ENCODE measurements around the gene WASF1.
"Not testable (repeated sequence)": the region's sequence is repeated elsewhere in the genome, so short reads cannot be mapped to it uniquely, and the experiment has no call there.

WASF1 gene

DNA sequence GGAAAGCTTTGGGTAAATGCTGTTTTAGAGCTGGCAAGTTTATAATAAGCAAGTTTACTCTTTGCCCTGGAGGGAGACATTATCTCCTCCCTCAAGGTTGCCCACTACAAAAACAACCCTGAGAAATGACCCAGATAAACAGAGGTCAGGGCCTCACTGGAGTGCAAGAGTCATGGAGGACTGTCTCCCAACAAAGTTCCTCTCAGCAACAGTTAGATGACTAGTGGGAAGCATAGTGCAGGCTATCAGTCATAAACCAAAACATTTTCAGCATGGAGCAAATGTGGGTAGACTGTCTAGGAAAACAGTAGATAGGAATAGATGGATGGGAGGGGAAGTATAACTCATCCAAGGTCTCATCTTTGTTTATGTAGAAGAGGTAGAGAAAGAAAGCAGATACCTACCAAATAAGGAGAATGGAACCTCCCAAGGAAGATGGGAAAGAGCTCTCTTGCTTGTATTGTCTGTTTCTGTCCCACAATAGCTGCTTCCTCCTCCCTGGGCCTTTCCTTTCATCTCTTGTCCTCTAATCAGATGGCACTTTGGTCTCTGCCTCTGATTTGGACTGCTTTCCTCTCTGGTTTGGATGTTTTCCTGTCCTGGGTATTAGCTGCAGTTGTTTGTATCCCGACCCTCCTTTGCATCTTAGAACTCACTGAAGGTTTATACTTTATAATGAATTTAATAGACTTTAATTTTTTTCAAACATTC lies 95.4 kb downstream of the WASF1 start:
- DNase-seq, result no peak

- DNase-seq, result no peak
These were observed 104.1 kb downstream of the WASF1 start for GRCh38 chr6:110075406-110075805.

DNA sequence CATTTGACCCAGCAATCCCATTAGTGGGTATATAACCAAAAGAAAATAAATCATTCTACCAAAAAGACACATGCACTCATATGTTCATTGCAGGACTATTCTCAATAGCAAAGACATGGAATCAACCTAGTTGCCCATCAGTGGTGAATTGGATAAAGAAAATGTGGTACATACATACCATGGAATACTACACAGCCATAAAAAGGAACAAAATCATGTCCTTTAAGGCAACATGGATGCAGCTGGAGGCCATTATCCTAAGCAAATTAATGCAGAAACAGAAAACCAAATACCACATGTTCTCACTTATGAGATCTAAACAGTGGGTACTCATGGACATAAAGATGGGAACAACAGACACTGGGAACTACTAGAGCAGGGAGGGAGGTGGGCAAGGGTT lies 106.0 kb downstream of the WASF1 start:
- DNase-seq, result not testable (repeated sequence)

GRCh38 chr6:110068592-110068967 lies 110.9 kb downstream of the WASF1 start:
- DNase-seq, result no peak

DNA sequence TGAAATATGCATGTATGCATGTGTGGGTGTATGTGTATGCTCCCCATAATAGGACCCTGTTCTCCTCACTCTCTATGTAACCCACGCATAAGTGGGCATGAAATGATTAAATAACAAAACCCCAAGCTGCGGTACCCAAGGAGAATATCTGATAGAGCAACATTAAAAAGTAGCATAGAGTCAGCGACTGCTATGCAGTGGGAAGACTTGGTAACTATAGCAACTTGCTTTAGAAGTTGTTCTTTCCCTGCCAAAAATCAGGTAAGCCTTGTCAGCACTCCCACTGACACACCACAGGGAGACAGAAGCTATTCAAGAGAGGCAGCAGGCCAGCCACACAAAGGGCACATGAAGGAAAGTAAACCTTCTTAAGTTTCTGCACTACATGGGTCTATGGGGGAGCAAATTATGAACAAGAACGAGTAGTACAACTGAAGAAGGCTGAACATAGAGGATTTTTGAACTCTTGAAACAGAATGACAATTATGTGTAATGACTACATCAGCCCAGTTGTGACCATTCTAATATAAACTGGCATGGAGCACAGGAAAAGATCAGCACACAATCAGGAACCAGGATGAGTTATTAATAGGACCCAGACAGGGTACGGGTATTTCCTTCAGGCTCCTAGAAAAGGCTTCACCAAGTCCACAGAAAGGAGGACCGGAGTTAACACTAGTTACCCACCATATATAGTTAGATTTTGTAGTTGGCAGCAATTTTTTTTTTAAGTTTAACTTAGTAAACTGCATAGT lies 111.5 kb downstream of the WASF1 start:
- no peak for DNase-seq

DNA sequence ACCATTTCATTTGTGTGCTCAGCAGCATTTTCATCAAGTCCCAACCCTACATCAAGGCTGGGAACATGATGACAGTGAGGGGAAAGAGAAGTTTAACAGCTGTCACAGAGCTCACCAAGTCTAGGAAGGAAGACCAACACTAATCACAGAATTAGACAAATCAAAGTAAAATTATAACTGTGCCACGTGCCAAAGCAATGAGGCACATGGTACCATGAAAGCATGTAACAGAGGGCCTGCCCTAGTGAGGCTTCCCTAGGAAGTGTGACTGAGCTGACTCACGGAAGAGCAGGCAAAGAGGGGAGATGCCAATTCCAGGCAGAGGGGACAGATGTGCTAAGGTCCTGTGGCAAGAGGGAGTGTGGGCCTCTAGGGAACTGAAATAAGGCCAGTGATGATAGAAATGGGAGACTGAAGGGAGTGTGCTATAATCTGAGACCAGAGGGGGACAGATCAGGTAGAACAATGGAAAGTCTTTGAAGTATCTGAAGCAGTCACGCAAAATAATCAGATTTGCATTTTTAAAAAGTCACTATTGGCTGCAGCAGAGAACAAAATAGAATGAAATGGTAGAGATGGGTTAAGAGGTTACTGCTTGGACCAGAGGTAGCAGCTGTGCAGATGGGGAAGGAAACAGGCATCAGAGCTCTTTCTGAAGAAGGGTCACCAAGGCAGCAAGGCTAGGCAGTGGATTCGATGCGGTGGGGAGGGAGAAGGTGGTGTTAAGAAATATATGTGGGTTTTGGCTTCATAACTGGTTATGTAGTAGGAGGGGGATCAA lies 114.5 kb downstream of the WASF1 start:
- DNase-seq, result no peak

DNA sequence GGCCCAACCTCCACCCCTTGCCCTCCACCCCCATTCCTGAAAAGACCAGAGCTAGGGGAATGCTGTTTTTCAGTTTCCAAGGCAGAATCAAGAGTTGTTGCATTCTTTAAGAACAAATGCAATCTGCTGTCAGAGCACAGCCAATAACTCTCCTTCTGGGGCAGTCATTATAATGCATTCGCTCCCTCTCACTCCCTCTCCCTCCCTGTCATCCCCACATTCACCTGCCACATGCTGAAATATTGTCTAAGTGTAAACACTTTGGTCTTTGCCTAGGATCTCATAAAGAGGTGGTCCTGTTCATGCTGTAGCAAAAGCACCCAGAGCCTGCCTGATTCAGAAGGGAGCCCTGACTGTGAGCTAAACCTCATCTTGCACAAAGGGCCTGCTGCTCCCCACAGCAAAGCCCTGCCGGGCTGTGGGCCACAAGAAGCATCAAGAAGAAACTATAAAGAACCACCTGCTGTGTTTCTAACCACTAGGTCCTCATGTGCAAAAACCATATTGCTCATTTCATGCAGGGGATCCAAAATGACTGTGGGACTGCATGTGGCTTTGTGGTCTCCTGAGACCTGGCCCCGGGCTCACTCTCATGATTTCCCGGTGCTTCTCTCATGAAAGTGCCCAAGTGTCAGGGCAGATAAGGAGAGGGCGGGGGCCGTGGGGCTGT lies 115.7 kb downstream of the WASF1 start:
- DNase-seq, result no peak

- DNase-seq, result peak; percentile 87
These were observed 124.1 kb downstream of the WASF1 start for GRCh38 chr6:110055387-110055735.

GRCh38 chr6:110054664-110055386 lies 124.6 kb downstream of the WASF1 start:
- DNase-seq, result no peak

GRCh38 chr6:110053395-110054240 lies 125.9 kb downstream of the WASF1 start:
- DNase-seq, result peak; percentile 67

GRCh38 chr6:110050440-110050813 lies 129.0 kb downstream of the WASF1 start:
- no peak for DNase-seq

All from NCI-H1105 treated with DMSO at 0.1 percent for 48 hours (cell line).